Activated CD4-positive, alpha-beta memory T cell treated with anti-CD3 and anti-CD28 coated beads, Interleukin-2, amount 10 ng/mL, durations not matched to agents 7 days and 5 days (primary cell): ENCODE results near the gene CYB561A3. TPM values are rescaled to one million over a fixed set of nuclear protein-coding genes. Genes with fewer than 3 reads are reported as not detected.
A peak's percentile ranks its signal among the peaks of the same experiment; 100 is the strongest.

Source experiments
- CTCF ChIA-PET: fragments of 350-600 bp; sonication (Branson Sonifier 250); formaldehyde crosslinking; loops from one replicate; lab custom pipeline; 2021; ENCODE audit warnings: antibody characterized with exemption, inconsistent platforms; lab: Charles Lee
- POLR2A ChIA-PET: fragments of 350-600 bp; sonication (Branson Sonifier 250); formaldehyde crosslinking; loops from one replicate; lab custom pipeline; 2021; ENCODE audit warnings: antibody characterized with exemption; lab: Charles Lee
- DNase-seq: peaks from one replicate; pipeline ENCODE4 v3.0.0-alpha.2; 2020
- H3K27ac Mint-ChIP-seq: one replicate; pipeline ENCODE4 v1.8.0; 2021; ENCODE audit warnings: mild to moderate bottlenecking, mixed read lengths
- H3K27me3 Mint-ChIP-seq: one replicate; pipeline ENCODE4 v1.8.0; 2021; ENCODE audit warnings: mixed read lengths
- H3K36me3 Mint-ChIP-seq: one replicate; pipeline ENCODE4 v1.8.0; 2021; ENCODE audit warnings: low read depth, mixed read lengths
- H3K4me1 Mint-ChIP-seq: one replicate; pipeline ENCODE4 v1.8.0; 2021; ENCODE audit warnings: mixed read lengths
- H3K4me3 Mint-ChIP-seq: one replicate; pipeline ENCODE4 v1.8.0; 2021; ENCODE audit warnings: mild to moderate bottlenecking, mixed read lengths
- H3K9me3 Mint-ChIP-seq: one replicate; pipeline ENCODE4 v1.8.0; 2021; ENCODE audit warnings: mixed read lengths
- total RNA-seq, 2 experiments: library from RNA; stranded (reverse); gene quantifications; one replicate each; pipeline ENCODE4 v1.2.3, GENCODE V29; 2021

Gene CYB561A3
- total RNA-seq, 2 experiments from 2014 or later: 36.0 to 38.6 TPM

- no peak overlapping the region for H3K27ac Mint-ChIP-seq
- H3K27me3 Mint-ChIP-seq: no peaks in the 10 kb centered on the region
- no peak for DNase-seq
- no peak overlapping the region for H3K4me3 Mint-ChIP-seq
- H3K36me3 Mint-ChIP-seq: peaks cover 74% of the 10 kb centered on the region
- ChIA-PET POLR2A (interaction anchor here (0.8 to 1.4 kb wide), 2 partner anchors 10 to 25 kb away, joined by 3 to 4 read pairs; no protein-coding TSS in a partner anchor), CTCF (interaction anchor here (8.7 to 10.0 kb wide), 2 partner anchors 16 to 33 kb away, joined by 66 to 153 read pairs; partner anchors contain the start of genes DDB1 and TKFC)
- H3K4me1 Mint-ChIP-seq: peaks cover 25% of the 10 kb centered on the region
- H3K9me3 Mint-ChIP-seq: peaks cover 3% of the 10 kb centered on the region
These were observed 5.7 kb upstream of the CYB561A3 start for GRCh38 chr11:61367406-61367805.

GRCh38 chr11:61364012-61364675 lies 2.5 kb upstream of the CYB561A3 start:
- H3K36me3 Mint-ChIP-seq: peaks cover 50% of the 10 kb centered on the region

GRCh38 chr11:61362542-61362875 lies 827 bp upstream of the CYB561A3 start:
- CTCF ChIA-PET: interaction anchor here (0.9 to 10.0 kb wide), 10 partner anchors 12 to 449 kb away, joined by 3 to 153 read pairs (median 5); partner anchors contain the start of genes CPSF7, DDB1, SDHAF2 and TKFC
- no peaks in the 10 kb centered on the region for H3K27me3 Mint-ChIP-seq
- H3K4me1 Mint-ChIP-seq: peaks cover 41% of the 10 kb centered on the region
- H3K9me3 Mint-ChIP-seq: no peaks in the 10 kb centered on the region
- peak overlapping the region; percentile 97 for H3K27ac Mint-ChIP-seq
- peaks cover 35% of the 10 kb centered on the region for H3K36me3 Mint-ChIP-seq
- POLR2A ChIA-PET: interaction anchor here (0.6 to 5.3 kb wide), 33 partner anchors 8 to 1479 kb away, joined by 3 to 118 read pairs (median 4); partner anchors contain the start of genes CPSF7, DDB1, FTH1 and SDHAF2
- DNase-seq: peak; percentile 53
- peak overlapping the region; percentile 98 for H3K4me3 Mint-ChIP-seq

More at GRCh38 chr11:61364012-61364675, 2.5 kb upstream of the CYB561A3 start:
- H3K4me1 Mint-ChIP-seq: peaks cover 36% of the 10 kb centered on the region
- H3K27ac Mint-ChIP-seq: no peak overlapping the region
- DNase-seq: no peak
- H3K4me3 Mint-ChIP-seq: peak overlapping the region; percentile 98
- ChIA-PET CTCF (interaction anchor here (0.6 to 10.0 kb wide), 5 partner anchors 10 to 1097 kb away, joined by 3 to 153 read pairs (median 6); partner anchors contain the start of genes DDB1 and TKFC), POLR2A (interaction anchor here (1.4 to 5.3 kb wide), 7 partner anchors 10 to 66 kb away, joined by 7 to 118 read pairs (median 34); partner anchors contain the start of genes CPSF7, DDB1, SDHAF2 and TKFC)
- no peaks in the 10 kb centered on the region for H3K27me3 Mint-ChIP-seq
- H3K9me3 Mint-ChIP-seq: no peaks in the 10 kb centered on the region

GRCh38 chr11:61361237-61361740 lies 393 bp downstream of the CYB561A3 start:
- H3K27ac Mint-ChIP-seq: peak overlapping the region; percentile 97
- peaks cover 26% of the 10 kb centered on the region for H3K36me3 Mint-ChIP-seq
- DNase-seq: no peak
- peaks cover 43% of the 10 kb centered on the region for H3K4me1 Mint-ChIP-seq
- H3K9me3 Mint-ChIP-seq: no peaks in the 10 kb centered on the region
- H3K27me3 Mint-ChIP-seq: no peaks in the 10 kb centered on the region
- ChIA-PET POLR2A (interaction anchor here (1.0 to 5.3 kb wide), 27 partner anchors 9 to 1230 kb away, joined by 3 to 118 read pairs (median 6); partner anchors contain the start of genes CD5, CPSF7, DDB1 and SDHAF2), CTCF (interaction anchor here (1.0 to 10.0 kb wide), 7 partner anchors 23 to 107 kb away, joined by 3 to 153 read pairs (median 4); partner anchors contain the start of genes CPSF7, DDB1, SDHAF2 and TKFC)
- peak overlapping the region; percentile 98 for H3K4me3 Mint-ChIP-seq

- Mint-ChIP-seq H3K4me3 (no peak overlapping the region), H3K27me3 (no peaks in the 10 kb centered on the region), H3K36me3 (peaks cover 19% of the 10 kb centered on the region), H3K9me3 (no peaks in the 10 kb centered on the region), H3K4me1 (peaks cover 43% of the 10 kb centered on the region), H3K27ac (no peak overlapping the region)
- ChIA-PET CTCF (interaction anchor here (8.7 to 10.0 kb wide), 2 partner anchors 24 to 25 kb away, joined by 66 to 153 read pairs; partner anchors contain the start of genes DDB1 and TKFC), POLR2A (interaction anchor here (3.6 to 5.3 kb wide), 4 partner anchors 11 to 71 kb away, joined by 25 to 118 read pairs (median 40); partner anchors contain the start of genes CPSF7, DDB1, SDHAF2 and TKFC)
- no peak for DNase-seq
These were observed 2.2 kb downstream of the CYB561A3 start for GRCh38 chr11:61359516-61359915.

- DNase-seq: no peak
- no peak overlapping the region for H3K27ac Mint-ChIP-seq
- POLR2A ChIA-PET: interaction anchor here (1.4 kb wide), 1 partner anchor 25 kb away, joined by 3 read pairs; no protein-coding TSS in a partner anchor
- CTCF ChIA-PET: interaction anchor here (10.0 kb wide), 1 partner anchor 24 kb away, joined by 153 read pairs; the partner anchor contains the start of genes DDB1 and TKFC
- peaks cover 10% of the 10 kb centered on the region for H3K36me3 Mint-ChIP-seq
- no peaks in the 10 kb centered on the region for H3K9me3 Mint-ChIP-seq
- no peak overlapping the region for H3K4me3 Mint-ChIP-seq
- H3K27me3 Mint-ChIP-seq: no peaks in the 10 kb centered on the region
- peaks cover 37% of the 10 kb centered on the region for H3K4me1 Mint-ChIP-seq
These were observed 3.1 kb downstream of the CYB561A3 start for GRCh38 chr11:61358566-61358965.

GRCh38 chr11:61357894-61358239 lies 3.8 kb downstream of the CYB561A3 start:
- Mint-ChIP-seq H3K4me1 (peaks cover 31% of the 10 kb centered on the region), H3K9me3 (no peaks in the 10 kb centered on the region), H3K4me3 (no peak overlapping the region), H3K27me3 (no peaks in the 10 kb centered on the region), H3K27ac (no peak overlapping the region), H3K36me3 (peaks cover 16% of the 10 kb centered on the region)
- no peak for DNase-seq
- POLR2A ChIA-PET: interaction anchor here (1.4 kb wide), 1 partner anchor 24 kb away, joined by 3 read pairs; no protein-coding TSS in a partner anchor
- CTCF ChIA-PET: interaction anchor here (0.9 kb wide), 1 partner anchor 22 kb away, joined by 5 read pairs; no protein-coding TSS in a partner anchor

GRCh38 chr11:61357233-61357893 lies 4.3 kb downstream of the CYB561A3 start:
- H3K27ac Mint-ChIP-seq: no peak overlapping the region
- no peaks in the 10 kb centered on the region for H3K27me3 Mint-ChIP-seq
- POLR2A ChIA-PET: interaction anchor here (2.4 kb wide), 1 partner anchor 21 kb away, joined by 6 read pairs; no protein-coding TSS in a partner anchor
- DNase-seq: no peak
- H3K9me3 Mint-ChIP-seq: no peaks in the 10 kb centered on the region
- peaks cover 15% of the 10 kb centered on the region for H3K36me3 Mint-ChIP-seq
- CTCF ChIA-PET: interaction anchor here (0.9 kb wide), 1 partner anchor 21 kb away, joined by 5 read pairs; no protein-coding TSS in a partner anchor
- H3K4me3 Mint-ChIP-seq: no peak overlapping the region
- H3K4me1 Mint-ChIP-seq: peaks cover 27% of the 10 kb centered on the region

GRCh38 chr11:61356706-61357105 lies 5.0 kb downstream of the CYB561A3 start:
- no peak for DNase-seq
- Mint-ChIP-seq H3K27me3 (no peaks in the 10 kb centered on the region), H3K4me1 (peaks cover 25% of the 10 kb centered on the region), H3K9me3 (no peaks in the 10 kb centered on the region), H3K27ac (no peak overlapping the region), H3K36me3 (peaks cover 14% of the 10 kb centered on the region), H3K4me3 (no peak overlapping the region)
- ChIA-PET POLR2A (interaction anchor here (1.4 to 2.4 kb wide), 2 partner anchors 20 to 23 kb away, joined by 5 to 6 read pairs; partner anchors contain the start of gene TKFC), CTCF (interaction anchor here (4.1 kb wide), 1 partner anchor 20 kb away, joined by 25 read pairs; no protein-coding TSS in a partner anchor)

- peaks cover 7% of the 10 kb centered on the region for H3K4me1 Mint-ChIP-seq
- POLR2A ChIA-PET: interaction anchor here (1.0 to 2.7 kb wide), 3 partner anchors 8 to 75 kb away, joined by 3 to 17 read pairs (median 5); partner anchors contain the start of genes CPSF7, CYB561A3, DDB1 and SDHAF2
- no peaks in the 10 kb centered on the region for H3K9me3 Mint-ChIP-seq
- CTCF ChIA-PET: interaction anchor here (0.6 to 4.1 kb wide), 5 partner anchors 18 to 413 kb away, joined by 3 to 25 read pairs (median 3); partner anchors contain the start of genes DDB1 and TKFC
- no peak for DNase-seq
- H3K4me3 Mint-ChIP-seq: no peak overlapping the region
- peaks cover 23% of the 10 kb centered on the region for H3K36me3 Mint-ChIP-seq
- H3K27ac Mint-ChIP-seq: no peak overlapping the region
- H3K27me3 Mint-ChIP-seq: no peaks in the 10 kb centered on the region
These were observed 7.5 kb downstream of the CYB561A3 start for GRCh38 chr11:61354208-61354607.

- no peaks in the 10 kb centered on the region for H3K9me3 Mint-ChIP-seq
- ChIA-PET POLR2A (interaction anchor here (1.0 to 2.7 kb wide), 3 partner anchors 9 to 76 kb away, joined by 3 to 17 read pairs (median 5); partner anchors contain the start of genes CPSF7, CYB561A3, DDB1 and SDHAF2), CTCF (interaction anchor here (1.3 to 4.1 kb wide), 2 partner anchors 17 to 20 kb away, joined by 3 to 25 read pairs; no protein-coding TSS in a partner anchor)
- no peak overlapping the region for H3K27ac Mint-ChIP-seq
- H3K4me1 Mint-ChIP-seq: peaks cover 4% of the 10 kb centered on the region
- H3K27me3 Mint-ChIP-seq: no peaks in the 10 kb centered on the region
- H3K4me3 Mint-ChIP-seq: no peak overlapping the region
- no peak for DNase-seq
- H3K36me3 Mint-ChIP-seq: peaks cover 27% of the 10 kb centered on the region
These were observed 8.3 kb downstream of the CYB561A3 start for GRCh38 chr11:61353131-61354067.
